T1000 (cell line): ENCODE data around the gene MPHOSPH8.
"Not testable (repeated sequence)": the region's sequence is repeated elsewhere in the genome, so short reads cannot be mapped to it uniquely, and the experiment has no call there.

Source experiments
- DNase-seq: peaks from one replicate; lab custom pipeline; 2025; ENCODE audit warnings: mixed read lengths; lab: John Stamatoyannopoulos, UW

Gene MPHOSPH8

GRCh38 chr13:19681517-19681916 lies 48.1 kb downstream of the MPHOSPH8 start:
- no peak for DNase-seq

GRCh38 chr13:19685034-19685433 lies 51.6 kb downstream of the MPHOSPH8 start:
- DNase-seq = no peak

GRCh38 chr13:19685437-19685836 lies 52.0 kb downstream of the MPHOSPH8 start:
- no peak for DNase-seq

- not testable (repeated sequence) for DNase-seq
These were observed 58.0 kb downstream of the MPHOSPH8 start for GRCh38 chr13:19691447-19691846.

- DNase-seq = no peak
These were observed 62.0 kb downstream of the MPHOSPH8 start for GRCh38 chr13:19695428-19695827.

GRCh38 chr13:19695829-19696228 lies 62.4 kb downstream of the MPHOSPH8 start:
- DNase-seq = no peak

- DNase-seq = not testable (repeated sequence)
These were observed 67.5 kb downstream of the MPHOSPH8 start for GRCh38 chr13:19700963-19701362.

- DNase-seq = not testable (repeated sequence)
These were observed 68.2 kb downstream of the MPHOSPH8 start for GRCh38 chr13:19701619-19702018.

- DNase-seq = not testable (repeated sequence)
These were observed 70.8 kb downstream of the MPHOSPH8 start for GRCh38 chr13:19704256-19704655.

GRCh38 chr13:19709039-19709438 lies 75.6 kb downstream of the MPHOSPH8 start:
- DNase-seq = not testable (repeated sequence)

- DNase-seq = not testable (repeated sequence)
These were observed 76.3 kb downstream of the MPHOSPH8 start for GRCh38 chr13:19709782-19710181.

- DNase-seq = no peak
These were observed 79.9 kb downstream of the MPHOSPH8 start for GRCh38 chr13:19713186-19713965.

GRCh38 chr13:19720039-19720438 lies 86.6 kb downstream of the MPHOSPH8 start:
- DNase-seq = no peak
